ENCODE results near the gene LDLRAD3.

Gene LDLRAD3

DNA sequence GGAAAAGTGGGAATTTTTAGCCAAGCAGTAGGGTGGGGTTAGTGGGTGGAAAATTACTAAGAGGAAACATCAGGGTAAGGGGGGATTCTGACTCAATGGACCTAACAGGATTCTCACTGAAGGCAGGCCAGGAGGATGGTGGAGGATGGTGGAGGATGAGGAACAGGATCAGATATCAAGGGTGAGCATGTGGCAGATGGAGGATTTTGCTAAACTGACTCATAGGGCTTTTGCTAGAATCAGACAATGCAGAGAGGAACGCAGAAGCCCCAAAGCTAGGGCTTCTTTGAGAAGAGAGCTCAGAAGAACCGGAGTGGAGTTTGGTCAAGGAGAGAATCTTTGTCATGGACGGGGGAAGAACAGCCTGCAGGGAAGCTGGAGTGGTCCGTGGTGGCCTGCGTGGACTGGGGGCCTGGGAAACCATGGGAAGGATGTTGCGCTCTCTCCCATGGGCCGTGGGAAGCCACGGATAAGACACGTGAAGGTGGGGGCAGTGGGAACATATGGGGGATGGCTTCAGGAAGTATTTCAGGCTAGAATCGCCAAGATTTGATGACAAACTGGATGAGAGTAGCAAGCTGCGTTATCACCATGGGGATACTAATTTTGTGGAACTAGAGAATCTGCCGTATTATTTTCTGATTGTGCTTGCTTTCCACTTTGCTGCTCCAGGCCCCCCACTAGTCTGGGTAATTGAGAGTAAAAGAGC, 165.2 kb downstream of the LDLRAD3 start:
- DNase-seq: no peak

DNA sequence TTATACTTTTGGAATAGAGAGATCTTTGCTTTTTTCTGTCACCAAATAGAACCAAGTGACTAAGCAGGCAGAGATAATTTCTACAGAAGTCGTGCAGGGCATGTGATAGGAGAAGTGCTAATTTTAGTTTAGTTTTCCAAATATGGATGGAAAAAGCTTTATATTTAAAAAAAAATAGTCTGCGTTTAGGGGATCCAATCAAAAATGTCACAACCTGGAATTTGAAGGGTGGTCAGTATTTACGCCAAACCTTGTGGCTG, 165.7 kb downstream of the LDLRAD3 start:
- no peak for DNase-seq

DNA sequence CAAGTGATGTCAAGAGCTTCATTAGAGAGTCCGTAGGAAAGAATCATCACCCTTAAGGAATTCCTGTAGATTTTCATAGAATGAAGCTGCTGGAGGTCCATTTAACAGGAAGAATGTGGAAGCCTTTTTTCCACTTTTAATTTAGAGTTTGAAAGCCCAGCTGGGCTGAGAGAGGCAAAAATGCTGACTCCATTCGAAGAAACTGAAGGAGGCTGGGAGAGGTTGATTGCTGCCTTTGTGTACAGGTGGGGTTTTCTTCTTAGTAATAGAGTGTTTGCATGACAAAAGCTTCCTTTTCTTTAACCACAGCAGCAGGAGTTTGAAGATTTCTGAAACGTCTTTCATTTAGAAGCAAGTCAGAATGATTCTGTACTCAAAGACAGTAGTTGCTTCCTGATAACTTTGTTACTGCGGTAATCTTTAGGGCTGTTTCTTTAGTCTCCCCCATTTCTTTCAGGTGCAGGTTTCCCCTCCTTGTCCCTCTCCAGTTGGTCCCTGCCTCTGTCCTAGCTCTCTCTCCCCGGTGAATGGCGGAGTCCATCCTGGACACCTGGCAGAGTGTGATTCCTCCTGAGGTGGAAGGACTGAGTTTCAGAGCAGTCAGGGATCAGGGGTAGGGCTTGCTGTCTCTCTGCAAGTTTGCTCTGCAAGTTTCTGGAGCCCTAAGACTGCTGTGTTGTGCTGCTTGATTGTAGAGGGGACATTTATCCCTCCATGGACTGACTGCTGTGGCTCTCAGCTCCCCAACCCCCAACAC, 166.2 kb downstream of the LDLRAD3 start:
- no peak for DNase-seq

DNA sequence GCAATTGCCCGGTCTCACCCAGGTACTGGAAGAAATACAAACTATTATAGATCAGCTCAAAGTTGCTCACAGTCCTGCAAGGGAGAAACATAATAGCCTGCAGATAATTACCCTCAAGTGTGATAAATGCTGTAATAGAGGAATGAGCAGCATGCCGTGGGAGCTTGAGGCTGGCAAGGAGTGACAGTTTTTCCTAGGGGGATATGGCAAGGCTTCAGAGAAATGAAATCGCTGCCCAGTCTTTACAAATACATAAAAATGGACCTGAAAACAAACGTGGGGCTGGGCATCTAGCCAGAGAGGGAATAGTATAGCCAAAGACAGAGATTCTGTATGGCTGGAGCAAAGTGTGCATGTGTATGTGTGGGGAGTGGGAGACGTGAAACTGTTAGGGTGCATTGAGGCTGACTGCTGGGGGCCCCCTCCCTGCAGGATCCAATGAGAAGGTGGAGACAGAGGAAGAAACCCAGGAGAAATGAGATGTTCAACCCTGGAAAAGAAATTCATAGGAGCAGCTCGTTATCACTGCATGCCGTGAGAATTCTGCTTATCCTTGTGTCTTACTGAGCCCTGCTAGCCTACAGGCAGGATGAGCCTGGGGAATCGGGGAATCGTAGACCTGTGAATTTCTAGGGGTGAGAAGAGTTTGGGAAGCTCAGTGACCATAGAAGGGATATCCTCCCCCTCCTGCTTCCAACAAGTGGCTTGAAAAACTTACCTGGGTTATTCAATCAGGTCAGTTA, 167.0 kb downstream of the LDLRAD3 start:
- no peak for DNase-seq

DNA sequence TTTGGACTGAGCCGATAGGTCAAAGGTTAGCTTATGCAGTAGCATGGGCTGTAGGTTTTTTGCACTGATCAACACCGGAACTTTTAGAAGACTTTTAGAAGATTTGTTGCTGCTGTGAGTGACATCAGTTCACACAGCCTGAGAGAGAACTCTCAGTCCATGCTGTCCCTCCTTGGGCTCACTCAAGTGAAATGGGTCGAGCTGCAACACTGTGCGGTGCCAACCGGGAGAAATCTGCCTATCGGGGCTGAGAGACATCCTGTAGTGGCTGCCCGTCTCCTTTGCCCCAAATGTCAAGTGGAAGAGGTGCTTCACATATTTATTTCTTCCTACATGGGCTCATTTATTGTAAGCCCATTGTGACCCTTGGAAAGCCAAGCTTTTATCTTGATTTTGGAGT, 170.2 kb downstream of the LDLRAD3 start:
- no peak for DNase-seq

DNA sequence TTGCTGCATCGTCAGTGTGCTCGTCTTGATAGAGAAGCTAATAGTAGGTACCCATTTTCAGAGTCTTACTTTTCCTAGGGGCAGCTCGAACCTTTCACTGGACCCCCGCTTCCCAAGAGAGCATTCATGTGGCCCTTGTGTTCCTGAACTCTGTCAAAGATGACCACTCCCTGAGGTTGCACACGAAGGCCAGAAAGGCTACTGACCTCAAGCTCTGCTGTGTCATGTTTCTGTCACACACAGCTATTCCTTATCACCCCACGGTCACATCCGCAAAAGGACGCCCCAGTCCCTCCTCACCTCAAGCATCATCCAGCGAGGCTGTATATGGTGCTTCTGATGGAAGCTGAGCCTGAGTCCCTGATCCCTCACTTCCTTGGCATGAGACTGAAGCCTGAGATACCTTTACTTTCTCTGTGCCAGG, 171.5 kb downstream of the LDLRAD3 start:
- no peak for DNase-seq

DNA sequence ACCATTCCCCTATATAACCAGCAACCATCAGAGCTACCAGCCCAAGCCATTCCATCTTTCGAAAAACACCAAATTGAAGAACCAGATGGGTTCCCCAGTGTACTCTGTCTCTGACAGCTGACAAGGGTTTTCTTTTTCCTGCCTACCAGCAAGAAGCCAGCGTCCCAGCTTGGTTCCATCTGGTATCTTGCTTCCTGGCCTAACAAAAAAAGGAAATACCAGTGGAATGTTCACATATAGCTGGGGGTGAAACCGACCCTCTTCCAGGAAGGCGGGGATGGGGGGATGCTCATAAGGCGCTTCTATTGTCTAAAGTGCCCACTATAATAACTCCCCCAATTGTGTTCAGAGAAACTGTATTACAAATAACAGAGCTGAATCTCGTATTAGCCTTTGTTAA, 172.3 kb downstream of the LDLRAD3 start:
- no peak for DNase-seq

DNA sequence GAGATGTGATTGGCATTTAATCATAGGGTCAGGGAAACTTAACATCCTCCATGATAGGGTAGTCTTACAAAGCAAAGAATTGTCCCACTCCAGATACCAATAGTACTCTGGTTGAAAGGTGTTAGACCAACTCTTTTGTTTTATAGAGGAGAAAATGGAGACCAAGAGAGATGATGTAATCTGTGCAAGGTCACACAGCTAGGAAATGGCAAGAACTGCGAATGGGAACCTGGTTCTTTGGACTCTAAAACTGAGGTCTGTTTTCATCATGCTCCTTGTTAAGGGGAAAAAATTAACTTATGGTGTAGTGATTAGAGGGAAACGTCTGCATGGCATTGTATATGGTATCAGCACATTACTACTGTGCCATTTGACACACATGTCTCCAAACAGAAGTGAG, 174.2 kb downstream of the LDLRAD3 start:
- DNase-seq: no peak

DNA sequence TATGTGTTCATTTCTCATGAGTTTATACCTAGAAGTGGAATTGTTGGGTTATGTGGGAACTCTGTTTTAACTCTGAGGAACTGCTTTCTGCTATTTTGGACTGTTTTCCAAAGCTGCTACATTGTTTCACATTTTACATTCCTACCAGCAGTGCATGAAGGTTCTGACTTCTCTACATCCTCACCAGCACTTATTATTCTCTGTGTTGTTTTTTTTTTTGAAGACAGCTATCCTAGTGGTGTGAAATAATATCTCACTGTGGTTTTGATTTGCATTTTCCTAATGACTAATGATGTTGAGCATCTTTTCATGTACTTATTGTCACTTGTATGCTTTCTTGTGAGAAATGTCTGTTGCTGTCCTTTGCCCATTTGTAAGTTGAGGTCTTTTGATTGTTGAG, 175.4 kb downstream of the LDLRAD3 start:
- no peak for DNase-seq

DNA sequence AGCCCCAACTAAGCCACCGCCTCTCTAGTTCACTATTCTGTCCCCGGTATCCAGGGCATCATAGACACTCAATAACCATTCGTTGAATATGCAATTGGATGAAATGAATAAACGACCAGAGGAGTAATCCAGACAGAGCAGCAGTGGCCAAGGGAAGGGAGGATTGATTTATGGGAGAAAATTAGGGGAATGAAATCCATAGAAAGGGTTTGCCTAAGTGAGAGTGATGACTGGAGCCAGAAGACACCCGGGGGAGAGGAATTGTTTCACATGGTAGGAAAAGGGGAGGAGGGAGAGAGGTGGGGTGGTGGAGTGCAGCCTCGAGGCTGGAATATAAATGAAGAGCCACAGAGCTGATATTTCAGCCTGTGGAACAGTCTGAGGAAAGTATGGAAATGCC, 177.2 kb downstream of the LDLRAD3 start:
- no peak for DNase-seq

DNA sequence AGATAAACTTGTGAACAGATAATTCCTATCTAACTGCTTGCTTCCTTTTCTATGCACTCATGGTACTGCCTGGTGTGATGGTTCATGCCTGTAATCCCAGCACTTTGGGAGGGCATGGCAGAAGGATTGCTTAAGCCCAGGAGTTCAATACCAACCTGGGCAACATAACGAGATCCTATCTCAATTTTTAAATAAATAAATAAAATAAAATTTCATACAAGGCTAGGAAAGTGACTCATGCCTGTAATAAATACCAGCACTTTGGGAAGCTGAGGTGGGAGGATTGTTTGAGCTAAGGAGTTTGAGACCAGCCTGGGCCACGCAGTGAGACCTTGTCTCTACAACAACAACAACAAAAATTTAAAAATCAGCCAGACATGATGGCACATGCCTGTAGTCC, 178.8 kb downstream of the LDLRAD3 start:
- no peak for DNase-seq

DNA sequence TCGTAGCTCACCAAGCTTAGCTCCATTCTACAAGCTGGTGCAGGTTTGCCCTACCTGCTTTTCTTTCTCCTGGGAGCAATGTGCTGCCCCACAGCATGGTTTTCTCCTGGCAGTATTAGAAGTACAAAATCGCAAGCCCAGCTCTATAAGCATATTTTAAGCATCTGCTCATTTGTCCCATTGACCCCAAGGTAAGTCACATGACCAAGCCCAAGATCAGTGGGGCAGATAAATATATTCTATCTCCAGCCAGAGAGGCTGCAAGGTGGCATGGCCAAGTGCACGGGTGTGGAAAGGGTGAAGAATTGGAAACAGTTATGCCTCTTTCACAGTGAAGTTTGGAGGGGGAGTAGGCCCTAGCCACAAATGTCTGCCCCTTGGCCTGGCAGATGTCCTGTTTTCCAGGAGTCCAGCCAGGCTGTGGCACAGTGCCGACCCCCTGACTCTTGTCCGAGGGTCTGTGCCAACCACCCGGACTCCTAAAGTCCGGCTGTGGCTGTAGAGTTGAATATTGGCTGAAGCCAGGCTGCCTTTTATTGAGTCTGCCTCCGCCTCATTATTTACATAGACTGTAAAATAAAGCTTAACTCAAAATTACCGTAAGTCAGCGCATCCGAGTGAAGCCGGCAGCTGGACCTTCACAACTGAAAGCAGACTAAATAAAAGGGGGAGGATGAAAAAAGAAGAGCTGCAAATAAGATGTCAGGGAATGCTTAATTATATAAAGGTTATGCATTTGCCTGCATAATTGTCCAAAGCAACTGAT, 179.7 kb downstream of the LDLRAD3 start:
- DNase-seq: no peak

DNA sequence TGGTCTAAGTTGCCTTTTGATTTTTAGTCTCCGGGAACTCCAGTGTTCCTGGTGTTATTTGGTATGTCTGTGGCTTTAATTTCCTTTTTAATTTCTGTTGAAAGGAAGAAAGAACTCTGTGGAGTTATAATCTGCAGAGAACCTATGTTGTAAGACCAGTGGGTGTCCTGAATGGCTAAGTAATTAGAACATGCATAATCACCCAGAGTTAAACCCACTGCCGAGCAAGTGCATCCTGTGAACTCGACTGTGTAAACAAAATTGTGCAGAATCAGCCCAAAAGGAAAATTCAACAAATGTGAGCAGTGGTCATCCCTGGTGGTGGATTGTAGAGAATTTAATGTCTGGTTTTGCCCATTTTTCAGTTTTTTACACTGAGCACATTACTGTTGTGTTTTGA, 182.8 kb downstream of the LDLRAD3 start:
- no peak for DNase-seq

DNA sequence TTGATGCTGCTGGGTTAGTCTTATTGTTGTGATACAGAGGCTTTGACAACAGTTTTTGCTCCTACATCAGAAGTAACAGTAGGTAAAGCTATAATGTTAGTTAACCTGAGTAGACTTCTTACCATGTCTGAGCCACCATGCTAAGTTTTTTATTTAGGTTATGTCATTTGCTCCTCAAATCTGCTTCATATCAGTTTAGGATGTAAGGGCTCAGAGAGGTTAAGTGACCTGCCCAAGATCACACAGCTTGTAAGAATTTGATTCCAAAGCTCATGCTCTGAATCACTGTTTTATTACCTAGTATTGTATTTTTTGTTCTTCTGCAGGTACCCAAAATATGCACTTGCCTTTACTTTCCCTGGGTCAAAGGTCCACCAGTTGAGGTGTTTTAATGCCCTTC, 183.7 kb downstream of the LDLRAD3 start:
- DNase-seq: no peak

DNA sequence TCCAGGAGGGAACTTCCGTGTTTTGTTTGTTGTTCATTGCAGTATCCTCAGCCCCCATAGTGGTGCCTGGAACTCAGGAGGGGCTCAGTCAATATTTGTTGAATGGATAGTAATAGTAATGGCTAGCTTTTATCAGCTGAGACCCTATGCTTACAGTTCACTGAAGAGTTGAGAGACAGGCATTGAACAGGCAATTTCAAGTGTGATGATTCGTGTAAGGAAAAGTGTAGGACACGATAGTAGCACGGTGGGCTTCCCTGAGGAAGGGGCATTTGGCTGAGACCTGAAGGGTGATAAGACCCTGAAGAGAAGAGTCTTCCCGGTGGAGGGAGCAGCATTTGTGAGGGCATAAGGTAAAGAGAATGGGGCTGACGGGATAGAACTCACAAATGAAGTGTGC, 186.1 kb downstream of the LDLRAD3 start:
- no peak for DNase-seq

DNA sequence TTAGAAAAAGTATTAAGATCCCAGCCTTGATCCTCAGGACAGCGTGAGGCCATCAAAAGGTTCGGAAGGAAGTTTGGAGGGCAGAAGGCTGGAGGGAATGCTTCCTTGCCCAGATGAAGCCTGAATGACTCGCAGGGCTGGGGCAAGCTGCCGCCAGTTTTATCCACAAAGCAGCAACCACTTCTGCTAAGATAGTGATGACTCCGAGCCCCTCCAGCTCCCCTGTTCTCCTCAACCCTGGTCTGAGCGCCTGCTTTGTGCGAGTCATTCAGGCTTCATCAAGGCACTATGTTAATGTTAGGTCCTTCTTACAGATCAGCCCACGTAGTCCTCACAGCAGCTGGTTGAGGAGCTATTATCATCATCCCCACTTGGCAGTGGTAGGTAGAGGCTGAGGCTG, 186.5 kb downstream of the LDLRAD3 start:
- DNase-seq: no peak

DNA sequence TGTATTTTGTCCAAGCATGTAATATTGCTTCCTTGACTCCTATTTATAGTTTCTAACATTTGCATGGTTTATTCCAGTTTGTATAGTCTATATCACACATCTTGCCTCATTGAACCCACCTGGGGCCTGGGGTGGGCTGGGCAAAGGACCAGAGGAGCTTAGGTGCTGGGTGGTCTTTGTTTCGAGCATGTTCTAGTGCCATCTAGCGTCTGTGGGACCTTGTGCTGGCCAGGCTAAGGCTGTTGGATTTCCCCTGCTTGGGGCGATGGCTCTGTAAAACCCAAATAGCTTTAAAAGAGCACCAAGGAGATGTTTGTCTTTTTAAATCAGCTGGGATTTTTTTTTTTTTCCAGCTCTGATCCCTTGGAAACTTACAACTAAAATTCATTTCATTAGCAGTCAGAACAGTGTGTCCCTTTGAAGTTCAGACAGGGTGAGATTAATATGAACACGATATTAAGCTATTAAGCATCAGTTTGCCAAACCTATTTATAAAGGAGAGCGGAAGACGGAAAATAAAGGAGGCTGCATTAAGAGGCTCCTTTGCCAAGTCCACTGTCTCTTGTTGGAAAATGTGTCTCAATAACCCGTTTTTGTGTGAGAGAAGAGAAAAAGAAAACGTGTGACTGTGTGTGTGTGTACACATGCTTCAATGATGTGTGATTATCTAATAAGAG, 188.0 kb downstream of the LDLRAD3 start:
- no peak for DNase-seq

DNA sequence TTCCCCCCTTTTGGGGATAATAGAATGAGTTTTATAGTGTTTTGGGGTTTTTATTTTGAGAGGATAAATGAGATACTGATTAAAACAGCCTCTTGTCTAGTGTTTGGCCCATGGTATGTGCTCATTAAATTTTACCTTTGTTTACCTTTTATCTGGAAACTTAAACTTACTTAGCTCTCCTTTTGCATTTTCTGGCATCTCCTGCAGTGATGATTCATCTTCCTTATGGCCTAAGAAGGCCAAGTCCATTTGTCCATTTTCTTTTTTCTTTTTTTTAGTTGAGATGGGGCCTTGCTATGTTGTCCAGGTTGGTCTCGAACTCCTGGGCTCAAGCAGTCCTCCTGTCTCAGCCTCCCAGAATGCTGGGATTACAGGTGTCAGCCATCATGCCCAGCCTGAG, 189.1 kb downstream of the LDLRAD3 start:
- no peak for DNase-seq

DNA sequence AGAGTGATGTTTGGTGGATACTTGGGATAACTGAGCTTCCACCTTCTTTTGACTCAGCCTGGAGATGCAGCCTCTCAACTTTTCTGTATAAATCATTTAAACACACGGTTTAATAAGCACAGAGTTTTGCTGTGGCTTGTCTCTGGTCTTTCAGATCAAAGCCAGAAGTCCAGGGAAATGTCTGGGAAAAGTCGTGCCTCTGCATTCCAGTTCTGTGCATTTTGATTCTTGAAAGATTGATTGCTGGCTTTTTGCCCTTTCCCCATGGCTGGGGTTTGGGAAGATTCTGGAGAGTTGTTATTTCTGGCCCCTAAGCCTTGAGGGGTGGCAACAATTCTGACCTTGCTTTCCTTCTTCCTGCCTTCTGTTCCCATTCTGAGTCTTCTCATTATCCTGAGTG, 191.2 kb downstream of the LDLRAD3 start:
- no peak for DNase-seq

DNA sequence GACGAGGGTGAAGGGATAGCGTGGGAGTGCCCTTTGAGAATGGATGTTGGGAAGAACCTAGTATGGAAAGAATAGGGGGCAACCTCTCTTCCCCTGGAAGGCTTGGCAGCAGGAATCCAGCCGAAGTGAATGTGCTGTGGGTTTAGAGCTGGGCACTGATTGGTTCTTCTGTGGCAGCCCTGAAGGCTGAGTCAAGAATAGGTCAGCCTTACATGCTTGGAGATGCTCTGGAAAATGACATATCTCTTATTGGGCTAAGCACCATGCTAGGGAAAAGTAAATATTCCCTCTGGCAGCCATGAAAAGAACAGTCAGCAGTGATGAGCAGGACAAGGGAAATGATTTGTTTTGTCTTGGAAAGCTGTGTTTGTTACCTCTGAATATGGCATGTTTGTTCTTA, 195.9 kb downstream of the LDLRAD3 start:
- no peak for DNase-seq

DNA sequence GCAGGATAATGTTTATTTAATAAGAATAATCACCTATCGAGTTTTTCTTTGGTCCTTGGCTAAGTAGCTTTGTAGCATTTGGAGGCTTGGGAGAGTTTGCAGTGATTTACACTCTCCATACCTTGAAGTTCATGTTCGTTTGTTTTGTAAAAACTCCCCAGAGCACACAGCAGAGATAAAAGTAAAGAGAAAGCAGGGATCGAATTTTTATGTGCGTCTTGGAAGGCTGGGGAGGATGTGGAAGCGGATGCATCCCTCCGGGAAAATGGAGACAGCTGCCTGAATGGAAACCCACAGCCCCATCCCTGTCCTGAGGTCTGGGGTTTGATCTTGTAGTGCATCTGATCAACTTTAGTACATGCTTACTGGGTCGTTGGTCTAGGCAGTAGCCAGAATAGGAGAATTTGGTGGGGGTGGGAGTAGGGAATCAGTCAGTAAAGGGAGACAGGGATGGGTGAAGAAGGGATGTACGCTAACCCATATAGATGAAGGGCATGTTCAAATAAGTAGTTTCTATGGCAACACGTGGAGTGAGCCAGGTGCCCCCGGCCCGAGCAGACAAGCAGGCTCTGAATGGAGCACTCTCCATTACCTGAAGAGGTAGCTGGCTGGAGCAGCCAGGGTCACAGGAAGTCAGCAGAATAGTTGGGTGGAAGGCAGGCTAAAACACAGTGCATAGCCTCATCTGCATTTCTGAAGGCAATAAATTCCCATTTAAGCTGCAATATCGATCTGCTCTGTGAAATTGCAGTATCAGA, 197.5 kb downstream of the LDLRAD3 start:
- no peak for DNase-seq

DNA sequence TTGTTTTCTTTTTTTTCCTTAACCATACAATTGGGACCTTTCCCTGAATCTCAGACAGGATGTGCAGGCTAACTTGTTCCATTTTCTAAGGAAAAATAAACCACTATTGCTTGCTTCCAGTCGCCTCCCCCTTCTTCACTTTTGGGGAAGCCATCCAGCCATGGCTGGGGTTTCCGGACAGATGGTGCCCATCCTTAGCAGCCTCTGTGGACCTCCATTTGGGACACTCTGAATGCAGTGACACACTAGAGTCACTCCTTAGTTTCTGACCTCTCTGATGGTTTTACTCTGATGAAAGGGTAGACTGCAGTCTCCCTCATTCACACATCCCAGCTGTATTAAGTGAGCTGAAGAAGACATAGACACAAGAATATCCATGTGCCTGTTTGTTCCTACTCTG, 198.1 kb downstream of the LDLRAD3 start:
- DNase-seq: no peak

Measured in activated CD4-positive, alpha-beta T cell treated with anti-CD3 and anti-CD28 coated beads for 48 hours (primary cell).